ENCODE data around the gene COBLL1. TPM values are rescaled to one million over a fixed set of nuclear protein-coding genes. Genes with fewer than 3 reads are reported as not detected.

The COBLL1 gene
- total and polyA plus RNA-seq, 3 experiments from 2014 or later = not detected

- ChIA-PET POLR2A (no interaction called here), CTCF (no interaction called here)
- Mint-ChIP-seq H3K27ac (no peak overlapping the region), H3K36me3 (no peaks in the 10 kb centered on the region), H3K4me1 (no peaks in the 10 kb centered on the region), H3K27me3 (no peaks in the 10 kb centered on the region), H3K9me3 (peaks cover 0 to 7% (median 3%) of the 10 kb centered on the region in 5 donors), H3K4me3 (no peak overlapping the region)
- H3K27me3 ChIP-seq (ENCODE audit: insufficient read depth, low read length, poor library complexity, severe bottlenecking) = no peaks in the 10 kb centered on the region
- no peak overlapping the region for H3K27ac ChIP-seq (ENCODE audit: low read depth, low read length)
- no peaks in the 10 kb centered on the region for H3K4me1 ChIP-seq (ENCODE audit: insufficient read depth, low read length)
- DNase-seq = no peak
- H3K4me3 ChIP-seq (ENCODE audit: low read length) = no peak overlapping the region
- no peaks in the 10 kb centered on the region for H3K9me3 ChIP-seq (ENCODE audit: low read length)
- H3K36me3 ChIP-seq (ENCODE audit: insufficient read depth, low read length) = no peaks in the 10 kb centered on the region
Observed at GRCh38 chr2:164662868-164663631, 178.6 kb downstream of the COBLL1 start.

DNA sequence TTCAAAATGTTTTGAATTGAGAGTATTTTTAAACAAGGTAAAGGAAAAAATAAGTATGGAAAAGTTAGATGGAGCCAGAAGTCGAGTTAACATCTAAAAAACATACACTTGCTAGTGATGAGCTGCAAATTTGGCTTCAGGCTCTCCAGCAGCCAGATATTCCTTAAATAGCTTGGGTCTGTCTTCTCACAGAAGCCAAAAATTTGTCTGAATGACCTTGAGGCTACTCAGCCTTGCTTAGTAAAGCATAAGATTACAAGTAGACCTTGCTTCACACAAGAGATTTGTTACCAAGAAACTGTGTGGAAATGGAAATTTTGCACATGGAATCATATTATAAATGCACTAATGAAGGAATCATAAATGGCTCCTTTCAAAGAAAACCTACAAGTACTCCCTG is 179.6 kb downstream of the COBLL1 start:
- no peaks in the 10 kb centered on the region for H3K27me3 ChIP-seq (ENCODE audit: insufficient read depth, low read length, poor library complexity, severe bottlenecking)
- no peak for DNase-seq
- Mint-ChIP-seq H3K27me3 (no peaks in the 10 kb centered on the region), H3K4me1 (no peaks in the 10 kb centered on the region), H3K4me3 (no peak overlapping the region), H3K36me3 (no peaks in the 10 kb centered on the region), H3K9me3 (peaks cover 0 to 7% (median 3%) of the 10 kb centered on the region in 5 donors), H3K27ac (no peak overlapping the region)
- no peaks in the 10 kb centered on the region for H3K36me3 ChIP-seq (ENCODE audit: insufficient read depth, low read length)
- H3K9me3 ChIP-seq (ENCODE audit: low read length) = no peaks in the 10 kb centered on the region
- no peaks in the 10 kb centered on the region for H3K4me1 ChIP-seq (ENCODE audit: insufficient read depth, low read length)
- no peak overlapping the region for H3K27ac ChIP-seq (ENCODE audit: low read depth, low read length)
- POLR2A ChIA-PET = no interaction called here
- CTCF ChIA-PET = no interaction called here
- no peak overlapping the region for H3K4me3 ChIP-seq (ENCODE audit: low read length)

GRCh38 chr2:164661349-164661748 is 180.3 kb downstream of the COBLL1 start:
- peaks cover 0 to 7% (median 2%) of the 10 kb centered on the region in 5 donors for H3K9me3 Mint-ChIP-seq
- H3K4me1 Mint-ChIP-seq = no peaks in the 10 kb centered on the region
- Histone ChIP-seq H3K36me3 (ENCODE audit: insufficient read depth, low read length) (no peaks in the 10 kb centered on the region), H3K27ac (ENCODE audit: low read depth, low read length) (no peak overlapping the region), H3K27me3 (ENCODE audit: insufficient read depth, low read length, poor library complexity, severe bottlenecking) (no peaks in the 10 kb centered on the region), H3K4me3 (ENCODE audit: low read length) (no peak overlapping the region), H3K9me3 (ENCODE audit: low read length) (no peaks in the 10 kb centered on the region), H3K4me1 (ENCODE audit: insufficient read depth, low read length) (no peaks in the 10 kb centered on the region)
- no peak overlapping the region for H3K4me3 Mint-ChIP-seq
- no peaks in the 10 kb centered on the region for H3K36me3 Mint-ChIP-seq
- H3K27me3 Mint-ChIP-seq = no peaks in the 10 kb centered on the region
- CTCF ChIA-PET = no interaction called here
- POLR2A ChIA-PET = no interaction called here
- no peak overlapping the region for H3K27ac Mint-ChIP-seq
- DNase-seq = no peak

- Histone ChIP-seq H3K4me1 (ENCODE audit: insufficient read depth, low read length) (no peaks in the 10 kb centered on the region), H3K27ac (ENCODE audit: low read depth, low read length) (no peak overlapping the region), H3K4me3 (ENCODE audit: low read length) (no peak overlapping the region), H3K36me3 (ENCODE audit: insufficient read depth, low read length) (no peaks in the 10 kb centered on the region), H3K9me3 (ENCODE audit: low read length) (no peaks in the 10 kb centered on the region), H3K27me3 (ENCODE audit: insufficient read depth, low read length, poor library complexity, severe bottlenecking) (no peaks in the 10 kb centered on the region)
- Mint-ChIP-seq H3K9me3 (peaks cover 2 to 12% (median 5%) of the 10 kb centered on the region in 5 donors), H3K4me3 (no peak overlapping the region), H3K27ac (no peak overlapping the region), H3K4me1 (no peaks in the 10 kb centered on the region), H3K36me3 (no peaks in the 10 kb centered on the region), H3K27me3 (no peaks in the 10 kb centered on the region)
- ChIA-PET POLR2A (no interaction called here), CTCF (no interaction called here)
- no peak for DNase-seq
Observed at GRCh38 chr2:164657129-164657528, 184.5 kb downstream of the COBLL1 start.

DNA sequence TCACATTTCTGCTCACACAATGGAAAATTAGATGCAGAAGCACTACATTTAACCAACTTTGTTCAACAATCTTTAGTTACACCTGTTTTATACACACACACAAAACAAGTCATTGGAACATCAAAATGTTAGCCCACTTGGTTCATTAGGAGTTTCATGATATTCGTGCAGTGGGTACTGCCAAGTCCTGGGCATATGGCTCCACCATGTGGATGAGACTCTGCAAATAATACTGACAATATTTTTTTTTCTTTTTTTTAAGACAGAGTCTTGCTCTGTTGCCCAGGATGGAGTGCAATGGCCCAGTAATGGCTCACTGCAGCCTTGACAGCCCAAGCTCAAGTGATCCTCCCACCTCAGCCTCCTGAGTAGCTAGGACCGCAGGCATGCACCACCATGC is 185.9 kb downstream of the COBLL1 start:
- H3K27me3 Mint-ChIP-seq = no peaks in the 10 kb centered on the region
- Histone ChIP-seq H3K27me3 (ENCODE audit: insufficient read depth, low read length, poor library complexity, severe bottlenecking) (no peaks in the 10 kb centered on the region), H3K27ac (ENCODE audit: low read depth, low read length) (no peak overlapping the region), H3K9me3 (ENCODE audit: low read length) (no peaks in the 10 kb centered on the region), H3K4me3 (ENCODE audit: low read length) (no peak overlapping the region), H3K4me1 (ENCODE audit: insufficient read depth, low read length) (no peaks in the 10 kb centered on the region), H3K36me3 (ENCODE audit: insufficient read depth, low read length) (no peaks in the 10 kb centered on the region)
- peaks cover 3 to 17% (median 8%) of the 10 kb centered on the region in 5 donors for H3K9me3 Mint-ChIP-seq
- ChIA-PET CTCF (no interaction called here), POLR2A (no interaction called here)
- DNase-seq = no peak
- H3K27ac Mint-ChIP-seq = no peak overlapping the region
- no peaks in the 10 kb centered on the region for H3K36me3 Mint-ChIP-seq
- no peaks in the 10 kb centered on the region for H3K4me1 Mint-ChIP-seq
- no peak overlapping the region for H3K4me3 Mint-ChIP-seq

DNA sequence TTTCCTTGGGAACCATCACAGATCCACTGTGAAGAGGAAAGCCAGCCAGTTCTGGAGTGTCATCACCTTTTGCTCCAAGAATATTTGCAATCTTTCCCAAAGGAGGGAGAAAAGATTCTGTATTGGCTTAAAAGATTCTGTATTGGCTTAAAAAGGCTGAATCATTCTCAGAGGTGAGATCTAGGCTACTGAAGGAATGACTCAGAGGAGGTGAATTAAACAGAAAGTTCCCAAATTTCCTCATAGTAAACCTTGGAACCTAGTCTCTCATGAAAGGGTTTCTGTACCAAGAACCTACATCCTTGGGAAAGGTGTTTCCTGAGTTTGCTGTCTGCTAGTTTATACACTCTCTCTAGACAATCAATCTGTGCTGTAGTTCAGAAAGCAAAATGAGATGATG is 186.3 kb downstream of the COBLL1 start:
- POLR2A ChIA-PET = no interaction called here
- no peaks in the 10 kb centered on the region for H3K9me3 ChIP-seq (ENCODE audit: low read length)
- H3K27ac ChIP-seq (ENCODE audit: low read depth, low read length) = no peak overlapping the region
- Mint-ChIP-seq H3K36me3 (no peaks in the 10 kb centered on the region), H3K27me3 (no peaks in the 10 kb centered on the region), H3K27ac (no peak overlapping the region), H3K4me3 (no peak overlapping the region), H3K9me3 (peaks cover 7 to 21% (median 10%) of the 10 kb centered on the region in 5 donors), H3K4me1 (no peaks in the 10 kb centered on the region)
- DNase-seq = no peak
- CTCF ChIA-PET = no interaction called here
- H3K36me3 ChIP-seq (ENCODE audit: insufficient read depth, low read length) = no peaks in the 10 kb centered on the region
- H3K4me1 ChIP-seq (ENCODE audit: insufficient read depth, low read length) = no peaks in the 10 kb centered on the region
- no peak overlapping the region for H3K4me3 ChIP-seq (ENCODE audit: low read length)
- no peaks in the 10 kb centered on the region for H3K27me3 ChIP-seq (ENCODE audit: insufficient read depth, low read length, poor library complexity, severe bottlenecking)

DNA sequence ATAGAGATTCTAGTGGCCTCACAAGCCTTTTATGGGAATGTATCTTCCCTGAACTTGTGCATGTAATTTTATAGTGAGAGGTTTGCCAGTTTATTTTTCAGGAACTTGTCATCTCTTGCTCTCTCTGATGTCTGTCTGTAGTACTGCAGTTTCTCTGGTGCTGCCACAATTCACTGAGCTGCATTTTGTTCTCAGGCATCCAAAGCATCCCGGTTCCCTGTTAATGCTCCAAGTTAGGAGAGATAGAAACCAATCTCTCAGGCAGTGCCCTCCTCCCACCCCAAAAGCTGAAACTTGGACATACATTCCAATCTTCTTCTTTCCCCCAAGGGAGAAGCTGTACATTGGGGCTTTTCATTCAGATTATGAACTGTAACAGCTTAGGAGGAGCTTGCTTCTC is 190.3 kb downstream of the COBLL1 start:
- POLR2A ChIA-PET = no interaction called here
- no peaks in the 10 kb centered on the region for H3K9me3 ChIP-seq (ENCODE audit: low read length)
- no peaks in the 10 kb centered on the region for H3K36me3 Mint-ChIP-seq
- no peaks in the 10 kb centered on the region for H3K36me3 ChIP-seq (ENCODE audit: insufficient read depth, low read length)
- H3K4me1 ChIP-seq (ENCODE audit: insufficient read depth, low read length) = no peaks in the 10 kb centered on the region
- DNase-seq = no peak
- no peak overlapping the region for H3K4me3 ChIP-seq (ENCODE audit: low read length)
- H3K27me3 Mint-ChIP-seq = no peaks in the 10 kb centered on the region
- H3K9me3 Mint-ChIP-seq = peaks cover 12 to 25% (median 16%) of the 10 kb centered on the region in 5 donors
- no peak overlapping the region for H3K27ac Mint-ChIP-seq
- no peak overlapping the region for H3K27ac ChIP-seq (ENCODE audit: low read depth, low read length)
- CTCF ChIA-PET = no interaction called here
- no peaks in the 10 kb centered on the region for H3K4me1 Mint-ChIP-seq
- no peak overlapping the region for H3K4me3 Mint-ChIP-seq
- no peaks in the 10 kb centered on the region for H3K27me3 ChIP-seq (ENCODE audit: insufficient read depth, low read length, poor library complexity, severe bottlenecking)

- CTCF ChIA-PET = no interaction called here
- H3K27ac ChIP-seq (ENCODE audit: low read depth, low read length) = no peak overlapping the region
Observed at GRCh38 chr2:164644036-164644700, 197.5 kb downstream of the COBLL1 start.

More at GRCh38 chr2:164644036-164644700, 197.5 kb downstream of the COBLL1 start:
- Histone ChIP-seq H3K36me3 (ENCODE audit: insufficient read depth, low read length) (no peaks in the 10 kb centered on the region), H3K4me3 (ENCODE audit: low read length) (no peak overlapping the region), H3K27me3 (ENCODE audit: insufficient read depth, low read length, poor library complexity, severe bottlenecking) (no peaks in the 10 kb centered on the region), H3K9me3 (ENCODE audit: low read length) (no peaks in the 10 kb centered on the region), H3K4me1 (ENCODE audit: insufficient read depth, low read length) (no peaks in the 10 kb centered on the region)
- no peak overlapping the region for H3K4me3 Mint-ChIP-seq
- POLR2A ChIA-PET = no interaction called here
- H3K27ac Mint-ChIP-seq = no peak overlapping the region
- H3K9me3 Mint-ChIP-seq = peaks cover 3 to 9% (median 6%) of the 10 kb centered on the region in 5 donors
- no peaks in the 10 kb centered on the region for H3K4me1 Mint-ChIP-seq
- no peaks in the 10 kb centered on the region for H3K27me3 Mint-ChIP-seq
- DNase-seq = no peak
- H3K36me3 Mint-ChIP-seq = no peaks in the 10 kb centered on the region

Measured in CD8-positive, alpha-beta memory T cell (primary cell).